KMS-11 (cell line): ENCODE measurements around the gene DLG2.

Experiments used
- H2AFZ ChIP-seq: fragments of 200-600 bp; sonication (generic); 2 replicates; pipeline ENCODE4 v1.6.1; 2016; ENCODE audit warnings: antibody characterized with exemption, mixed run types, low read depth
- H3K27ac ChIP-seq: fragments of 200-600 bp; sonication (generic); 2 replicates; pipeline ENCODE4 v1.6.1; 2016; ENCODE audit warnings: mild to moderate bottlenecking, mixed run types
- H3K27me3 ChIP-seq: fragments of 200-600 bp; sonication (generic); 2 replicates; pipeline ENCODE4 v1.6.1; 2017; ENCODE audit warnings: mild to moderate bottlenecking, low read depth, mixed run types, moderate library complexity; ENCODE audit not compliant: insufficient read depth
- H3K36me3 ChIP-seq: fragments of 200-600 bp; sonication (generic); 2 replicates; pipeline ENCODE4 v1.6.1; 2017; ENCODE audit warnings: mild to moderate bottlenecking, mixed run types; ENCODE audit not compliant: insufficient read depth
- H3K4me1 ChIP-seq: fragments of 200-600 bp; sonication (generic); 2 replicates; pipeline ENCODE4 v1.6.1; 2016; ENCODE audit warnings: mild to moderate bottlenecking, low read depth, mixed run types; ENCODE audit not compliant: poor library complexity, severe bottlenecking
- H3K4me2 ChIP-seq: fragments of 200-600 bp; sonication (generic); 2 replicates; pipeline ENCODE4 v1.7.0; 2016; ENCODE audit warnings: mild to moderate bottlenecking, mixed run types
- H3K4me3 ChIP-seq: fragments of 200-600 bp; sonication (generic); IDR thresholded peaks from 2 replicates; pipeline ENCODE4 v1.6.1; 2017; ENCODE audit warnings: low read depth, low read length, mixed read lengths; ENCODE audit not compliant: insufficient read depth
- H3K79me2 ChIP-seq: fragments of 200-600 bp; sonication (generic); 2 replicates; pipeline ENCODE4 v1.6.1; 2016; ENCODE audit warnings: low read depth, mixed run types; ENCODE audit not compliant: insufficient read depth
- H3K9ac ChIP-seq: fragments of 200-600 bp; sonication (generic); 2 replicates; pipeline ENCODE4 v1.6.1; 2016; ENCODE audit warnings: mild to moderate bottlenecking, mixed run types
- H4K20me1 ChIP-seq: fragments of 200-600 bp; sonication (generic); 2 replicates; pipeline ENCODE4 v1.6.1; 2016; ENCODE audit warnings: mild to moderate bottlenecking, mixed run types; ENCODE audit not compliant: insufficient read depth
- CTCF ChIP-seq: fragments of 200-600 bp; sonication (generic); conservative IDR thresholded peaks from 2 replicates; pipeline ENCODE4 v1.6.1; 2017; ENCODE audit warnings: low read depth, mild to moderate bottlenecking, antibody characterized with exemption, low read length, moderate library complexity, mixed read lengths

The DLG2 gene

GRCh38 chr11:84969103-84969502 is 658.0 kb downstream of the DLG2 start:
- Histone ChIP-seq H3K27ac (no peak overlapping the region), H3K79me2 (no peaks in the 10 kb centered on the region), H3K4me2 (no peak overlapping the region), H3K27me3 (no peaks in the 10 kb centered on the region), H2AFZ (no peak overlapping the region), H3K4me3 (no peak overlapping the region), H4K20me1 (no peaks in the 10 kb centered on the region), H3K4me1 (no peaks in the 10 kb centered on the region), H3K36me3 (no peaks in the 10 kb centered on the region), H3K9ac (no peak overlapping the region)
- TF ChIP-seq CTCF = no peak

GRCh38 chr11:84965484-84965883 is 661.7 kb downstream of the DLG2 start:
- H3K4me1 ChIP-seq = no peaks in the 10 kb centered on the region
- TF ChIP-seq CTCF = no peak
- no peaks in the 10 kb centered on the region for H4K20me1 ChIP-seq
- H3K4me3 ChIP-seq = no peak overlapping the region
- H3K79me2 ChIP-seq = no peaks in the 10 kb centered on the region
- no peak overlapping the region for H3K9ac ChIP-seq
- no peak overlapping the region for H2AFZ ChIP-seq
- H3K27me3 ChIP-seq = no peaks in the 10 kb centered on the region
- H3K4me2 ChIP-seq = no peak overlapping the region
- no peak overlapping the region for H3K27ac ChIP-seq
- H3K36me3 ChIP-seq = no peaks in the 10 kb centered on the region

GRCh38 chr11:84963240-84963639 is 663.9 kb downstream of the DLG2 start:
- Histone ChIP-seq H3K4me3 (no peak overlapping the region), H4K20me1 (no peaks in the 10 kb centered on the region), H3K27ac (no peak overlapping the region), H3K27me3 (no peaks in the 10 kb centered on the region), H2AFZ (no peak overlapping the region), H3K79me2 (no peaks in the 10 kb centered on the region), H3K4me1 (no peaks in the 10 kb centered on the region), H3K9ac (no peak overlapping the region), H3K4me2 (no peak overlapping the region), H3K36me3 (no peaks in the 10 kb centered on the region)
- no peak for TF ChIP-seq CTCF

- Histone ChIP-seq H3K4me1 (no peaks in the 10 kb centered on the region), H3K9ac (no peak overlapping the region), H3K79me2 (no peaks in the 10 kb centered on the region), H3K4me2 (no peak overlapping the region), H4K20me1 (no peaks in the 10 kb centered on the region), H3K4me3 (no peak overlapping the region), H3K27me3 (no peaks in the 10 kb centered on the region), H3K27ac (no peak overlapping the region), H2AFZ (peak overlapping the region; percentile 31; the same call in 1 of the 2 replicates), H3K36me3 (no peaks in the 10 kb centered on the region)
- no peak for TF ChIP-seq CTCF
Observed at GRCh38 chr11:84962018-84962417, 665.1 kb downstream of the DLG2 start.
